Endometrial microvascular endothelial cells (primary cell): ENCODE measurements around the gene IFT22. TPM values are rescaled to one million over a fixed set of nuclear protein-coding genes. Genes with fewer than 3 reads are reported as not detected.
"Not testable (repeated sequence)": the region's sequence is repeated elsewhere in the genome, so short reads cannot be mapped to it uniquely, and the experiment has no call there.

Experiments
- in situ Hi-C: cut with HindIII; loops from 2 replicates; pipeline ENCODE4 v1.10.0; 2017; ENCODE audit warnings: low sequenced_read_pairs, low pct_unique_long_range_greater_than_20kb; ENCODE audit errors: inconsistent ontology term
- total RNA-seq: library from RNA; depleted of rRNA; stranded (reverse); fragments of >200 nt; gene quantifications from one replicate; pipeline ENCODE4 v1.2.3, GENCODE V29; 2015; ENCODE audit errors: inconsistent ontology term

IFT22 gene
- total RNA-seq, 1 donor from 2014 or later: 30.7 TPM

- in situ Hi-C loops: no loop called here
Observed at GRCh38 chr7:101287032-101287431, 34.6 kb downstream of the IFT22 start.

DNA sequence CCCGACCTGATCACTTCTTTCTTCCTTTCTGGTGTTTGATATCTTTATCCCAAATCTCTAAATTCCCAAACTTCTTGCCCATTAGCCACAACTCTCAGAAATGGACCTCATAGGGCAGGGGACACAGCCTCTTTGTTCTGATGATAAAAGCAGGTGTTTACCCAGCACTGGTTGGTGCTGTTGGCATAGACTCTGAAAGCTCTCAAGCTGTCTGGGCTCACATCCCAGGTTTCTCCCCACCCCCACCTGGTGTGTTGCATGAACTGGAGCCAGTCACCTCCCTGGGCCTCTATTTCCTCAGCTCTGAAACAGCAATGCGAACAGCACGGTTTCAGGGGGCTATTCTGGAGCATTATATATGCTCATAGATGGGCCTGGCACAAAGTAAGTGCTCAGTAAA lies 35.7 kb downstream of the IFT22 start:
- in situ Hi-C loops: not testable (repeated sequence)

- in situ Hi-C loops: no loop called here
Observed at GRCh38 chr7:101285171-101285570, 36.4 kb downstream of the IFT22 start.

DNA sequence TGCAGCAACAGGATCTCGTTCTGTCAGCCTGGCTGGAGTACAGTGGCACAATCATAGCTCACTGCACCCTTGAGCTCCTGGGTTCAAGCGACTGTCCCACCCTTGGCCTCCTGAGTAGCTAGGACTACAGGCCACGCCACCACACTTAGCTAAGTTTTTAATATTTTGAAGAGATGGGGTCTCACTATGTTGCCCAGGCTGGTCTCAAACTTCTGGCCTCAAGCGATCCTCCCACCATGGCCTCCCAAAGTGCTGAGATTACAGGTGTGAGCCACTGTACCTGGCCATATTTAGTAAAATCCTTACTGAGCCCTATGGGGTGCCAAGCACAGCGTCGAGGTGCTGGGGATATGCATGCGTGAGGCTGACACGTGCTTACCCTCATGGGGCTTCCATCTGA lies 40.7 kb downstream of the IFT22 start:
- in situ Hi-C loops: not testable (repeated sequence)

DNA sequence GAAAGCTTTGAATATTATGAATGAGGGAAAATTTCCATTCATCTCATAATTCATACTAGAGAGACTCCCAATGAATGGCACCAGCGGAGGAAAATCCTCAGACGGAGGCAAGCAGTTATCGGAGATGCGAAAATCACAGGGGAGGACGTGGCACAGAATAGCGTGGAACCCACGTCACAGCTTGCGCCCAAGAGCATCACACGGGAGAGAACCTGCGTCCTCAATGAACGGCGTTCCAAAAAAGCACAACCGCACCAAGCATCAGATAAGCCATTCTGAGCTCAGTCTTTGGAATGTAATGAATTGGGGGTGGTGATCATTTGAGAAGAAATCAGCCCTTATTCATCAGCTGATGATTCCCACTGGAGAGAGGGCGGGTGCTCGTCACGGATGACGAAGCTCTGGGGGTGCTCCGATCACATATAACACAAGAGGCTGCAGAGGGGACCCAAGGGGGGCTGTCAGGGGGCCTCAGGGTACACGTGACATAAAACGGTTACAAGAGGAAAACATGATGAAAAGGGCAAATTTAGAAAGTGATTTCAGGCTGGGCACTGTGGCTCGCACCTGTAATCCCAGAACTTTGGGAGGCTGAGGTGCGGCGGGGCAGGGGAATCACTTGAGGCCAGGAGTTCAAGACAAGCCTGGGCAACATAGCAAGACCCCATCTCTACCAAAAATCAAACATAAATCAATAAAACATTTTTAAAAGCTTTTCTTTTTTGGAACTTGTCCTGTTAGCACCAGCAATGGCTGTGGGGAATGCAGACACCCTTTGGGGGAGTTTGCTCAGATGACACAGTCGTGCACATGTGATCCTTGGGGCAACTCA lies 42.9 kb downstream of the IFT22 start:
- in situ Hi-C loops: no loop called here

DNA sequence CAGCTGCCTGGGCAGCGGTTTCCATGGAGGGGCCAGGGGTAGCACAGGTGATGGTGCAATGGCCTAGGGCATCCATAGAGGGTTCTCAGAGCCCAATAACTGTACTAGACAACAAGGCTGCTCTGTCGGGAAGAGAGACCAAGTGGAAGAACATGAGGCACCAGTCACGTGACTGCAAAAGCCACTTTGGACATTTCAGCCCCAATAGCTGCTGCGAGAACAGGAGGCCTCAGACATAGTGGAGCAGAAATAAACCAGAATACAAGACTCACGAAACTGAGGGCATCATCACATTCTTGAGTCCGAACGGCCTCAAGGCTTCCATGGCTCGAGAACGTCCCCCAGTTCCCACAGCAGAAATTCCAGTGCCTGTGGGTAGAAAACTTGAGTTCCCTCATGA lies 44.5 kb downstream of the IFT22 start:
- in situ Hi-C loops: no loop called here

DNA sequence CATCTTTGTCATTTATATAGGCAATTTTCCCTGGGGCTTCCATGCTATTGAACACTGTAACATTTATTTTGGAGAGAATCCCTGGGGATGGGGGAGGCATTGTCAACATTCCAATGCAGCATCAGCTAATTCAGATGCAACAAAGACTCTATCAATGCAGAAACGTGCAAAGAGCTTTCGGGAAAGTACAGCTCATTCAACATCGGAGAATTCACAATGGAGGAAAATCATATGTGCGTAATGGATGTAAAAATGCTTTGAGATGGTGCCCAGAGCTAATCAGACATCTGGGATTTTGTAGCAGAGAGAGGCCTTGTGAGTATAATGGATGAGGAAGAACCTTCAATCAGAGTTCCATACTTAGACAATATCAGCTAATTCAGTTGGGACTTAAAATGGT lies 48.4 kb downstream of the IFT22 start:
- in situ Hi-C loops: no loop called here

DNA sequence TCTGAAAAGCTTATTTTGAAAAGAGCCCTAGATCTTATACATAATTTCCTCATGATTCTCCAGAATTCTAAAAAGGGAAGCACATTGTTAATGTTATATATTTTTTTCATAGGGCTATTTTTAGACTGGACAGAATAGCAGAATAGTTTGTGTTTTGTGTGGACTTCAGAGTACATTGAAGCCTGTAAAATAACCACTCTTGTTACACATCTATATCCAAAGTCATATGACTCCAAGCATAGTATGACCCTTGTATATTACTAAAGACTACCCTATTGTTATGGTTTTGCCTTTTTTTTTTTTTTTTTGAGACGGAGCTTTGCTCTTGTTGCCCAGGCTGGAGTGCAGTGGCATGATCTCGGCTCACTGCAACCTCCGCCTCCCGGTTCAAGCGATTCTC lies 50.6 kb downstream of the IFT22 start:
- in situ Hi-C loops: no loop called here

DNA sequence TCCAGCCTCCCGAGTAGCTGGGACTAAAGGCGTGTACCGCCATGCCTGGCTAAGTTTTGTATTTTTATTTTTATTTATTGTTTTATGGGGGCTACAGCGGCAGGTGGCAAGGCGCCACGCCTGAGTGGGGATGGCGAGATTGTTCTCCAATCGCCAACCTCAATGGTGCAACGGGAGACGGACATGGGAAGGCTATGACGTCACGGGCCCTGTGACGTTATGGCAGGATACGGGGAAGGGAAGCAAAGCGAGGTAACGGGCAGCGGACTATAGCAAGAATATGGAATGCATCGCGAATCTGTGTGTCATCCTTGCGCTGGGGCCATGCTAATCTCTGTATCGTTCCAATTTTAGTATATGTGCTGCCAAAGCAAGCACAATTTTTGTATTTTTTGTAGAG lies 51.9 kb downstream of the IFT22 start:
- in situ Hi-C loops: no loop called here

DNA sequence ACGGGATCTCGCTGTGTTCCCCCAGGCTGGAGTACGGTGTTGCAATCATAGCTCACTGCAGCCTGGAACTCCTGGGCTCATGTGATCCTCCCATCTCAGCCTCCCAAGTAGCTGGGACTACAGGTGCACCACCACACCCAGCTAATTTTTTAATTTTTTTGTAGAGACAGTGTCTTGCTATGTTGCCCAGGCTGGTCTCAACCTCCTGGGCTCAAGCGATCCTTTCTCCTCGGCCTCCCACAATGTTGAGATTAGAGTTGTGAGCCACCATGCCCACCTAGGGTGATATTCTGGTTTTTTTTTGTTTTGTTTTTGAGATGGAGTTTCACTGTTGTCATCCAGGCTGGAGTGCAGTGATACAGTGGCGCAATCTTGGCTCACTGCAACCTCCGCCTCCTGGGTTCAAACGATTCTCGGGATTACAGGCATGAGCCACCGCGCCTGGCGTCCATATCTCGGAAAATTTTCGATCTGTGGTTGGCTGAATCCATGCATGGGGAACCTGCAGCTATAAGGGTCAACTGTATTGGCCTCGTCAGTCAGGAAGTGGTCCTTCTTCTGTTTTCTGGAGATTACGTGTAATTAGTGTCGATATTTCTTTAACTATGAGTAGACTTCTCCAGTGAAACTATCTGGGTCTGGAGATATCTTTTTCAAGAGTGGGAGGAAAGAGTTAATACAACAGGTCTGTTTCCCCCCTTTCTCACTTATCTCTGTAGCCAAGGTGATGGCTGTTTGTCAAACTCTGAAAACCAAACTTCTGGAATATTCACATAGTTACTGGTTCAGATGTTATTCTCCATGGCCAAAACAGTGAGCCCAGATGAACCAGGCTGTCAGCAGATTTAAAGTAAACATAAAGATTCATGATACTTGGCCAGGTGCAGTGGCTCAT lies 55.7 kb downstream of the IFT22 start:
- in situ Hi-C loops: no loop called here

- in situ Hi-C loops: not testable (repeated sequence)
Observed at GRCh38 chr7:101264102-101264706, 57.4 kb downstream of the IFT22 start.

Other genes starting within 250 kb of the IFT22 start
- gene TRIM56, start 236.3 kb downstream of the IFT22 start, total RNA-seq: 13.9 TPM
- 2,363 TPM for gene SERPINE1, start 194.7 kb downstream of the IFT22 start, total RNA-seq
- gene AP1S1, start 167.3 kb downstream of the IFT22 start, total RNA-seq: 248 TPM
- not detected for gene VGF, start 156.2 kb downstream of the IFT22 start, total RNA-seq
- gene NAT16, start 141.5 kb downstream of the IFT22 start, total RNA-seq: not detected
- not detected for gene MOGAT3, start 120.8 kb downstream of the IFT22 start, total RNA-seq
- gene PLOD3, start 104.2 kb downstream of the IFT22 start, total RNA-seq: 109 TPM
- gene ZNHIT1, start 103.6 kb downstream of the IFT22 start, total RNA-seq: 185 TPM
- 4.4 TPM for gene CLDN15, start 84.0 kb downstream of the IFT22 start, total RNA-seq
- gene FIS1, start 76.7 kb downstream of the IFT22 start, total RNA-seq: 240 TPM
- gene COL26A1, start 41.1 kb upstream of the IFT22 start, total RNA-seq: not detected